C4-2B (cell line): Measurements from ENCODE around the gene DPYSL5.

Source experiments
- ZFX ChIP-seq: fragments of 450-650 bp; IDR thresholded peaks from 2 replicates; pipeline ENCODE4 v1.6.1; 2017
- TF ChIP-seq, protein P1 (sequence below): fragments of 450-650 bp; conservative IDR thresholded peaks from 2 replicates; pipeline ENCODE4 v1.5.1; 2017; ENCODE audit warnings: mild to moderate bottlenecking

DNA sequence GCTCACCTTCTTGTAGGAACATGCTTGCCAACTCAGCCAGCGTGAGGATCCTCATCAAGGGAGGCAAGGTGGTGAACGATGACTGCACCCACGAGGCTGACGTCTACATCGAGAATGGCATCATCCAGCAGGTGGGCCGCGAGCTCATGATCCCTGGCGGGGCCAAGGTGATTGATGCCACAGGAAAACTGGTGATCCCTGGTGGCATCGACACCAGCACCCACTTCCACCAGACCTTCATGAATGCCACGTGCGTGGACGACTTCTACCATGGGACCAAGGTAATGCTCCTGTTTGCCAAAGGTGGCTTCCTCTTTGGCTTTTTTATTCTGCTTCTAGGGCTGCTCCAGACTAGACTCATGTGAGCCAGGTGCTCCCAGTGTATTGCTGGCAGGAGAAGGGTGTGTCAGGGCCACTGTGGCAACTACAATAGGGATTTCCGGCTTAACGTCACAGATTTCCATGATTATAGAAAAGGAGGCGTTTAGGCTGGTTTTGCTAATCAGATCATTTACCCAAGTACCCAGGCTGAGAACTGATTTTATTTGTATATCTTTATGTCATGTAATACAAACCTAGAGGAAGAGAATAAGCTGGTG lies 50.6 kb downstream of the DPYSL5 start:
- TF ChIP-seq, protein P1, sequence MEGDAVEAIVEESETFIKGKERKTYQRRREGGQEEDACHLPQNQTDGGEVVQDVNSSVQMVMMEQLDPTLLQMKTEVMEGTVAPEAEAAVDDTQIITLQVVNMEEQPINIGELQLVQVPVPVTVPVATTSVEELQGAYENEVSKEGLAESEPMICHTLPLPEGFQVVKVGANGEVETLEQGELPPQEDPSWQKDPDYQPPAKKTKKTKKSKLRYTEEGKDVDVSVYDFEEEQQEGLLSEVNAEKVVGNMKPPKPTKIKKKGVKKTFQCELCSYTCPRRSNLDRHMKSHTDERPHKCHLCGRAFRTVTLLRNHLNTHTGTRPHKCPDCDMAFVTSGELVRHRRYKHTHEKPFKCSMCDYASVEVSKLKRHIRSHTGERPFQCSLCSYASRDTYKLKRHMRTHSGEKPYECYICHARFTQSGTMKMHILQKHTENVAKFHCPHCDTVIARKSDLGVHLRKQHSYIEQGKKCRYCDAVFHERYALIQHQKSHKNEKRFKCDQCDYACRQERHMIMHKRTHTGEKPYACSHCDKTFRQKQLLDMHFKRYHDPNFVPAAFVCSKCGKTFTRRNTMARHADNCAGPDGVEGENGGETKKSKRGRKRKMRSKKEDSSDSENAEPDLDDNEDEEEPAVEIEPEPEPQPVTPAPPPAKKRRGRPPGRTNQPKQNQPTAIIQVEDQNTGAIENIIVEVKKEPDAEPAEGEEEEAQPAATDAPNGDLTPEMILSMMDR = no peak
- no peak for TF ChIP-seq ZFX
